GF-D8 (cell line): ENCODE measurements around the gene ADRM1.

Source experiments
- DNase-seq: peaks from one replicate; lab custom pipeline; 2025; lab: John Stamatoyannopoulos, UW

Gene ADRM1

GRCh38 chr20:62355878-62356588 lies 53.2 kb downstream of the ADRM1 start:
- no peak for DNase-seq

GRCh38 chr20:62356589-62357186 lies 53.9 kb downstream of the ADRM1 start:
- DNase-seq: no peak

GRCh38 chr20:62357187-62357667 lies 54.4 kb downstream of the ADRM1 start:
- no peak for DNase-seq

GRCh38 chr20:62357681-62358080 lies 54.9 kb downstream of the ADRM1 start:
- no peak for DNase-seq
